Measurements from ENCODE around the gene LBX2. TPM values are rescaled to one million over a fixed set of nuclear protein-coding genes. Genes with fewer than 3 reads are reported as not detected.

The LBX2 gene
- total RNA-seq, 4 donors from 2014 or later: 0.59 TPM; not detected in 3

GRCh38 chr2:74454654-74455511 lies 44.5 kb downstream of the LBX2 start, which contains the start of gene INO80B:
INO80B (plus strand) TSS chr2:74455087; CDS start chr2:74455117, 30 bp downstream.
- Histone ChIP-seq H3K4me3 (peak within 1 kb of the TSS; percentile 80 to 89 (median 86)), H3K4me1 (peaks cover 24 to 32% of the 10 kb centered on the region in 2 donors), H3K9me3 (no peaks in the 10 kb centered on the region), H3K36me3 (peaks cover 0 to 9% of the 10 kb centered on the region in 2 donors), H3K27ac (peak within 1 kb of the TSS; percentile 86 to 89 (median 88)), H3K27me3 (peaks cover 0 to 5% (median 0%) of the 10 kb centered on the region in 3 donors)
- in situ Hi-C loops (cut with MboI; ENCODE audit: low sequenced_read_pairs in 4 of 4) (loop anchor here in 1 of 4 donors (25.0 kb wide), 1 partner anchor 382 kb away; the partner anchor contains the start of gene HK2), intact Hi-C loops (cut with DNase I; ENCODE audit: low total_unique reads) (loop anchor here (1.0 to 10.0 kb wide), 11 partner anchors 10 to 1220 kb away; partner anchors contain the start of genes ALMS1, AUP1, CCT7 and HK2)
- DNase-seq: peak; percentile 93 to 94
- ATAC-seq: peak; percentile 75 to 78
- TF ChIP-seq, protein P1, sequence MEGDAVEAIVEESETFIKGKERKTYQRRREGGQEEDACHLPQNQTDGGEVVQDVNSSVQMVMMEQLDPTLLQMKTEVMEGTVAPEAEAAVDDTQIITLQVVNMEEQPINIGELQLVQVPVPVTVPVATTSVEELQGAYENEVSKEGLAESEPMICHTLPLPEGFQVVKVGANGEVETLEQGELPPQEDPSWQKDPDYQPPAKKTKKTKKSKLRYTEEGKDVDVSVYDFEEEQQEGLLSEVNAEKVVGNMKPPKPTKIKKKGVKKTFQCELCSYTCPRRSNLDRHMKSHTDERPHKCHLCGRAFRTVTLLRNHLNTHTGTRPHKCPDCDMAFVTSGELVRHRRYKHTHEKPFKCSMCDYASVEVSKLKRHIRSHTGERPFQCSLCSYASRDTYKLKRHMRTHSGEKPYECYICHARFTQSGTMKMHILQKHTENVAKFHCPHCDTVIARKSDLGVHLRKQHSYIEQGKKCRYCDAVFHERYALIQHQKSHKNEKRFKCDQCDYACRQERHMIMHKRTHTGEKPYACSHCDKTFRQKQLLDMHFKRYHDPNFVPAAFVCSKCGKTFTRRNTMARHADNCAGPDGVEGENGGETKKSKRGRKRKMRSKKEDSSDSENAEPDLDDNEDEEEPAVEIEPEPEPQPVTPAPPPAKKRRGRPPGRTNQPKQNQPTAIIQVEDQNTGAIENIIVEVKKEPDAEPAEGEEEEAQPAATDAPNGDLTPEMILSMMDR (IDR thresholded peaks at IDR 0.05 in 4 of 5, conservative IDR thresholded peaks at IDR 0.05 in 1 of 5): peak in 1 of 5 experiments; percentile 18
- peak; percentile 12 to 36 for TF ChIP-seq POLR2A (IDR thresholded peaks at IDR 0.05)

GRCh38 chr2:74450570-74451190 lies 48.7 kb downstream of the LBX2 start:
- Histone ChIP-seq H3K4me1 (peaks cover 5 to 12% of the 10 kb centered on the region in 2 donors), H3K27me3 (peaks cover 0 to 5% (median 0%) of the 10 kb centered on the region in 3 donors), H3K4me3 (no peak overlapping the region), H3K27ac (no peak overlapping the region), H3K9me3 (no peaks in the 10 kb centered on the region), H3K36me3 (no peaks in the 10 kb centered on the region)
- DNase-seq: no peak
- TF ChIP-seq, protein P1 (IDR thresholded peaks at IDR 0.05 in 4 of 5, conservative IDR thresholded peaks at IDR 0.05 in 1 of 5): no peak
- TF ChIP-seq POLR2A (IDR thresholded peaks at IDR 0.05): no peak
- intact Hi-C loops (cut with DNase I; ENCODE audit: low total_unique reads): loop anchor here (5.0 to 10.0 kb wide), 4 partner anchors 256 to 1216 kb away; partner anchors contain the start of genes ALMS1, CCT7, HK2 and MTHFD2
- ATAC-seq: no peak
- in situ Hi-C loops (cut with MboI; ENCODE audit: low sequenced_read_pairs in 4 of 4): loop anchor here in 1 of 4 donors (25.0 kb wide), 1 partner anchor 387 kb away; the partner anchor contains the start of gene HK2

DNA sequence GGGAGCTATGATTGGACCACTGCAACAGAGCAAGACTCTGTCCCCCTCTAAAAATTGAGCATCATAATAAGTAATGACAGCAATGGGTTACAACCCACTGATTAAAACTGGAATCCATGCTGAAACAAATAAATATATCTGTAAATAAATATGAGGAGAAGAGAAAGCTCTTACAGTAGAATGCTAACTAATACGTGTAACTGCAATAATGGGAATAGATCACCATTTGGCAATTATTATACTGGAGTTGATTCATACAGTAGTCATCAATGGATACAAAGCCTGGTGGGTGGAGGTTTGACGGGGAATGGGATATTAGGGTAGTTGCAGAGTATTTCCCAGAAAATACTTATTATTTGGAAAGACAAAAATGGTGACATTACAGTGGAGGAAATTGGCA lies 50.6 kb downstream of the LBX2 start:
- Histone ChIP-seq H3K4me3 (no peak overlapping the region), H3K9me3 (no peaks in the 10 kb centered on the region), H3K4me1 (no peaks in the 10 kb centered on the region), H3K27me3 (peaks cover 0 to 5% (median 0%) of the 10 kb centered on the region in 3 donors), H3K36me3 (no peaks in the 10 kb centered on the region), H3K27ac (no peak overlapping the region)
- TF ChIP-seq, protein P1 (IDR thresholded peaks at IDR 0.05 in 4 of 5, conservative IDR thresholded peaks at IDR 0.05 in 1 of 5): no peak
- TF ChIP-seq POLR2A (IDR thresholded peaks at IDR 0.05): no peak
- intact Hi-C loops (cut with DNase I; ENCODE audit: low total_unique reads): no loop called here
- no peak for DNase-seq
- in situ Hi-C loops (cut with MboI; ENCODE audit: low sequenced_read_pairs in 4 of 4): no loop called here
- no peak for ATAC-seq

Other genes starting within 250 kb of the LBX2 start
- 1 to 10 TPM in 1 of 4 donors, under 1 TPM in 3; 0.24 to 3.8 (median 0.59) TPM for gene SLC4A5, start 156.2 kb downstream of the LBX2 start, total RNA-seq
- 100 to 1,000 TPM in 2 of 4 donors, 10 to 100 TPM in 2; 89.8 to 127 (median 103) TPM for gene DCTN1, start 119.3 kb downstream of the LBX2 start, total RNA-seq
- gene C2orf81, start 78.0 kb downstream of the LBX2 start, total RNA-seq: under 1 TPM in 1 of 4 donors, not detected in 3; 0.24 TPM
- 1 to 10 TPM in 2 of 4 donors, under 1 TPM in 2; 0.51 to 2.1 (median 1.4) TPM for gene WDR54, start 77.9 kb downstream of the LBX2 start, total RNA-seq
- gene RTKN, start 57.7 kb downstream of the LBX2 start, total RNA-seq: 10 to 100 TPM in 1 of 4 donors, 1 to 10 TPM in 3; 2.2 to 17.6 (median 5.9) TPM
- gene INO80B, start 44.5 kb downstream of the LBX2 start, total RNA-seq: 10 to 100 TPM; 14.5 to 51.9 (median 41.1) TPM
- gene WBP1, start 41.2 kb downstream of the LBX2 start, total RNA-seq: 10 to 100 TPM; 10.7 to 17.5 (median 16.5) TPM
- 10 to 100 TPM; 27.2 to 33.9 (median 31.7) TPM for gene MOGS, start 34.2 kb downstream of the LBX2 start, total RNA-seq
- 10 to 100 TPM; 26.5 to 48.7 (median 41.5) TPM for gene MRPL53, start 26.9 kb downstream of the LBX2 start, total RNA-seq
- 1 to 10 TPM; 5.5 to 7.3 (median 6.0) TPM for gene CCDC142, start 16.6 kb downstream of the LBX2 start, total RNA-seq
- gene TTC31, start 16.5 kb downstream of the LBX2 start, total RNA-seq: 1 to 10 TPM; 6.1 to 9.6 (median 7.7) TPM
- 10 to 100 TPM; 14.2 to 23.6 (median 20.0) TPM for gene PCGF1, start 8.1 kb upstream of the LBX2 start, total RNA-seq
- not detected for gene TLX2, start 14.8 kb upstream of the LBX2 start, total RNA-seq
- under 1 TPM in 1 of 4 donors, not detected in 3; 0.24 TPM for gene DQX1, start 26.6 kb upstream of the LBX2 start, total RNA-seq
- 100 to 1,000 TPM; 112 to 148 (median 115) TPM for gene AUP1, start 30.1 kb upstream of the LBX2 start, total RNA-seq
- gene HTRA2, start 30.3 kb upstream of the LBX2 start, total RNA-seq: 10 to 100 TPM; 24.2 to 38.5 (median 29.4) TPM
- 1 to 10 TPM in 1 of 4 donors, under 1 TPM in 3; 0.65 to 1.3 (median 0.95) TPM for gene LOXL3, start 54.3 kb upstream of the LBX2 start, total RNA-seq
- 1 to 10 TPM in 3 of 4 donors, under 1 TPM in 1; 0.51 to 4.1 (median 2.7) TPM for gene DOK1, start 55.1 kb upstream of the LBX2 start, total RNA-seq
- gene M1AP, start 148.7 kb upstream of the LBX2 start, total RNA-seq: under 1 TPM in 1 of 4 donors, not detected in 3; 0.20 TPM
- 1 to 10 TPM in 3 of 4 donors, under 1 TPM in 1; 0.97 to 1.6 (median 1.4) TPM for gene SEMA4F, start 154.6 kb upstream of the LBX2 start, total RNA-seq